Measurements from ENCODE around the gene RXFP2.

RXFP2 gene

DNA sequence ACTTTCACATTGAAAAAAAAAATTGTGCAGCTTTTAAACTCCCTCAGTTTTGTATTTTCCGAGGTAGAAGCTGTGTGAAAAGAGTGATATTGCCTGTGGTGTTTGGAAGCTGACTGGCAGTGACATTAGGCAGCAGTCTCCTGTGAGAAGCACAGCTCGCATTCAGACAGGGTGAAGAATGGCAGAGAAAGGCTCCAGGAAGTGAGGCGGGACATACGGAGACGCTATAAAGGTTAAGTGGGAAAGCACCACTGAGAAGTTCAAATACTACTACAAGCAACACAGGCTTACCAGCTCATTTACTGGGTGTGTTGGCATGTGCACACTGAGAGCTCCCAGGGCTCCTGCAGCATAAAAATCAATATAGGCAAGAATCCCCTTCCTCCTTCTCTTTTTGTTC, 88.4 kb downstream of the RXFP2 start:
- DNase-seq, result no peak

- DNase-seq, result no peak
Observed at GRCh38 chr13:31835932-31836331, 96.6 kb downstream of the RXFP2 start.

- no peak for DNase-seq
Observed at GRCh38 chr13:31843044-31843443, 103.7 kb downstream of the RXFP2 start.

- peak; percentile 91 for DNase-seq
Observed at GRCh38 chr13:31846182-31846938, 107.0 kb downstream of the RXFP2 start.

DNA sequence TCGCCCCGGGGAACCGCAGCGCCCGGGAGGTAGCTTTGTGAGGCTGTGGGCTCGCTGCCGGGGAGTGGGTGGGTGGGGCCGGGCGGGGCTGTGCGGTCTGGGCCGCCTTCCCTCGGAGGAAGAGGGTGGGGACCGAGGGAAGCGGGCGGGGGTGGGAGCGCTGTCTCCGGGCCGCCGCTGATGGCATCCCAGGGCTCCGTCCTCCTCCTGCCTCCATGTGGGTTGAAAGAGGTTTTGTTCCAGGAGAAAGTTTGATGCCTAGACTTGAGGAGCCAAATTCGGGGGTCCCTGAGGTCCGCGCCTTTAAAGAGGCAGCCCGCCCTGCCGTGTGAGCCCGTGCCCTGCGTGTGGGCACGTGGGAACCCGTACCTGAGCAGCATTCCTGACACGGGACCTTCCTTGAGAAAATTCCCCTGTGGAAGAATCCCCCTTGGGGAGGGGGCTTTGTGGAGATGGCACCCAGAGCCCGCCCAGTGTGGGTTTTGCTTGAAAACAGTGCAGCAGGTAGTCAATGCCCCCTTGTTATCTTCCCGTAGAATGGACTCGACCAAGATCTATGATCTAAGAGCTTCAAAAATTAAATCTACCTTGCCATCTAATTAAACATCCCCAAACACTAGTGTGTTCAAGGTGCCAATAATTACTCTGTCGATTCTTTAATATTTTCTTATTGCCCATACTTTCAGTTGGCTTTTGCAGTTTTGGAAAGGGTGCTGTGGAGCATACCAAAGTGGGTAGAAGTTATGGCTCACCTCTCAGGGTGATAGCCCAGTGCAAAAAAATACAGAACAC, 107.8 kb downstream of the RXFP2 start:
- DNase-seq, result no peak

DNA sequence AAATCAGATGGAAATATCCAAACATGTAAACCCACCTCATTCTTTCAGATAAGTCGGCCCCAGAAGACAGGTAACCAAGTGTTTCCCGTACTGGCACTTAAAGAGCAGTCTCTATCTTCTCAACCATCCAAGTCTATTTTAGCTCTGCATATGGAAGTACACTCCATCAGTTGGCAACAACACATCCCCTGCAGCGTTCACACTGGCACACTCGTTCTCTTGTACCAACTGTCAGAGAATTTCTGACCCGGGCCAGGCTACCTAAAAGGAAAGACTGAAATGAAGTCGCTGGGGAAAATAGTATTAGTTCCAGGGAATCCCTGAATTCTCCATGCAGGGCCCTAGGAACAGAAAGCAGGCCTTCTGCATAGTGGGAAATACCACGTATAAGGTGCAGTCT, 109.3 kb downstream of the RXFP2 start:
- DNase-seq, result no peak

GRCh38 chr13:31849206-31849605, 109.9 kb downstream of the RXFP2 start:
- DNase-seq, result no peak

DNA sequence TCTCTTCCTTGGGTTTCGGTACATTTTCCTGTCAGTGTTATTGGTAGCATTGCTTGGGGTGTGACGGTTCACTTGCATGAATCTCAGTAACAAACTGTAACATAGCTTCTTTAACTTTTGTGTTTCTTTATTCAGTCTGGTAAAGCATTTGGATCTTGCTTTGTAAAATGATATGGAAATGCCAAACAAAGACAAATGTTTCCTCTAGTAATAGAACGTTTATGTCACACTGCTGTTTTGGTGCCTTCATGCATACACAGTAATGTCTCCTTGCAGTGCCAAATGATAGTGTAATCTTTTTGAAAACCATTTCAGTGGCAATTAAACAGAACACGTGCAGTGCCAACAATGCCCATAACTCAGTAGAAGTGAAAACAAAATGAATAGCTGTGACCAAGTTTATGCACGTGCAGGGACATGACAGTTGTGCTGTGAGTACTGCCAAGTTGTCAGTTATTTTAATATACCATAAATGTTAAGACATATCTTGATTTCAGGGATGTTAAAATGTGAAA, 110.8 kb downstream of the RXFP2 start:
- DNase-seq, result no peak

DNA sequence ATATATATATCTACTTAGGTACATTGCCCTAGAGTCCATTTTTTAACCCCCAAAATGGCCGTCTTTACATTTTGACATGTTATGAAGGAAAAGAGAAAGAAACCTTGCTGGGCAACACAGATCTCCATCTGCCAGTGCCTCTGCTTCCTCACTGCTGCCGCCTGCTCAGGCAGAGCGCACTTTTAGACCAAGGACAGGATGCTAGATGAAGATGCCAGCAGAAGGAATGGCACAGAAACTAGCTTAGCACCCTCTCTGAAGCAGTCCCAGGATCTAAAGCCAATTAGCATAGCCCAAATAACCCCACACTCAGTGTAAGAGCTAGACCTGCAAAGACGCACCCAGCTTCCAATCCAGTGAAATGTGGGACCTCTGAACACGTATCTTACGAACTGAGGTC, 111.9 kb downstream of the RXFP2 start:
- no peak for DNase-seq
